Measurements from ENCODE around the gene NSG2.

The NSG2 gene

GRCh38 chr5:174155281-174155680 lies 109.8 kb downstream of the NSG2 start:
- no peak for DNase-seq

DNA sequence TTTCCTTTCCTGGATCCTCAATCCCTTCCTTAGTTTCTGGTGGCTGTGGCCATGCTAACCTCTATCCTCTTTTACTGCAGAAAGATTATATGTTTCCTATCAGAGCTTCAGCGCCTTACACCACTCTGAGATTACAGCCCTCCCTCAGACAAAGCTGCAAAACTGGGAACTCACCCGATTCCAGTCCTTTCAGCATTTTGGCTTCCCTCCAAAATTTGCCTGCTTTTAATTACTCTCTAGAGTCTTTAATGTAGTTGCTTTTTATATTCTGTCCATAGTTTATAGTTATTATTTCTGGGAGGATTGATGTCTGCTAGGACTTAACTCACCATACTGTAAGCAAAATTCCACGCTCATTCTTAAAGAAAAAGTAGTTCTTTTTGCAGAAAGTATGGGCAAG lies 110.2 kb downstream of the NSG2 start:
- no peak for DNase-seq

- DNase-seq: no peak
Observed at GRCh38 chr5:174157048-174157447, 111.5 kb downstream of the NSG2 start.

Measured in Kasumi-1 (cell line).